Posterior vena cava (tissue), 2 donors: Measurements from ENCODE around the gene SMIM44. TPM values are rescaled to one million over a fixed set of nuclear protein-coding genes. Genes with fewer than 3 reads are reported as not detected.
"Not testable (repeated sequence)": the region's sequence is repeated elsewhere in the genome, so short reads cannot be mapped to it uniquely, and the experiment has no call there.

Experiments used
- DNase-seq: peaks from one replicate; pipeline ENCODE4 v3.0.0-alpha.2; 2020; ENCODE audit warnings: low spot score
- intact Hi-C, 2 donors: fragments of 100-400 bp; cut with DNase I; formaldehyde crosslinking; loops; one replicate each; pipeline versions ENCODE4 v1.14.1 to v1.14.2; 2022 to 2023
- total RNA-seq, 2 donors: library from RNA; stranded (reverse); fragmentation: NEBNext Ultra II Directional; extraction: Animal tissue kit (Norgen Biotek cat#: 25700); gene quantifications; one replicate each; pipeline ENCODE4 v1.2.1, GENCODE V29; 2021
- donor health status: DM: yes; HTN: yes; CAD: no.
- donor health status: DM: yes; HTN: yes; CAD: no.

The SMIM44 gene
- total RNA-seq, 2 donors from 2014 or later = not detected

DNA sequence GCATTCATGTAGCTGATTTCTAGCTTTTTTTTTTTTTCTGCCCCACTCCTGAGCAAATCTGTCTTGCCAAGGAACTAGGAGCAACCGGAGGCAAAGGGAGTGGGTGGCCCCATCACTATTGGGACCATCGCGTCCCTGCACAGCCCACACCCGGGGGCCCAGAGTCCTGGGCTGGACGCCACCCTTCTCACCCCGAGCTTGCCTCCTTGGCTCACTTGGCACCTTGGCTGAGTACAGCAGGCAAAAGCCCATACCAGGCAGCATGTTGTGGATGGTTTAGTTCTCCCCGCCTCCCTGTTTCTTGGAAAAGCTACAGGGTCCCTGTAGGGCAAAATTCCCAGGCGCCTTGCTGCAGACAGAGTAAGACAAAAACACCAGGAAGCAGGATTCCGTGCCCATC, 16.6 kb downstream of the SMIM44 start:
- DNase-seq = no peak
- intact Hi-C loops = loop anchor here in 1 of 2 donors (1.0 kb wide), 1 partner anchor 144 kb away; no protein-coding TSS in a partner anchor

DNA sequence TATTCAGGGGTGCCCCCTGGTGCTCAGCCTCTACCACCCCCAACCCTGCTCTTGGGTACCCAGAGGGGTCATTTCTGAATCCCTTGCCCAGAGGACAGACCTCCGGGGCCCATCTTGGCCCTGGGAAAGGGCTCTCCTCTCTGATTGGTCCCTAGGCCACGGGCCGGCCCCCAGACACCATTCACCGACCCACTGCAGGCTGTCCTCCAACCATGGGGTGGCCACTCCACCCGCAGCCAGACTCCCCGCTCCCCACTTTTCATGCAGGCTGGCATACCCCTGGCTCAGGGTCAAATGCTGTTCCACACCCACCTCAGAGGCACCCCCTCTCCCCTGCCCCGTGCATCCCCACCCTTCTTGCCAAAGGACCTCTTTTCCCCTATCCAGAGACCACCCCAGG, 17.7 kb downstream of the SMIM44 start:
- intact Hi-C loops = no loop called here
- DNase-seq = no peak

DNA sequence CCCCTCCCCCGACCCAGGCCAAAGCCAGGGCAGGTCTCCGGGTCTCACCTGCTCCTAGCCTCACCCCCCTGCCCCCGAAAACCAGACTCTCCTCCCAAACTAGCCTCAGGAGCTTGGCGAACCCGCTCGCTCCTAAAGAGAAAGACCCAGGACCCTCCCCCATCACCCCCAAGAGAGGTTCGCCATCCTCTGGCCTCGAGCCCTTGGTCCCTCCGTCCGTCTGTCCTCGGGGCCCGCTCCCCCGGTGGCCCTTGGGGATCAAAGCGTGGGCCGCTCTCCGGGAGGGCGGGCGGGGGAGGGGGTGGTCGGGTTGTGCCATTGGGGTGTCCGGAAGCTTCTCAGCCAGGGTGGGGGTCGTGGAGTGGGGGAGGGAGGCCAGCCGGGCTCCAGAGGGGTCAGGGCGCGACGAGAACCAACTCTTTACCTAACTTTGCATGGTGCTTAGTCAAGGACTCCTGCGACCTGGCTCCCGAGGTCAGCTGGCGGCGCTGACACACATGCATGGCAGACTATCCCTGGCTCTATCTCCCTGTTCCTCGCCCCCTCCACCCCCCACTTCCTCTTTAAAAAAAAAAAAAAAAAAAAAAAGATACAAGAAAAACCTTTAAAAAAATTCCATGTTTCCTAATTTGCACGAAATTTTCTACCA, 18.5 kb downstream of the SMIM44 start:
- intact Hi-C loops = no loop called here
- DNase-seq = no peak

DNA sequence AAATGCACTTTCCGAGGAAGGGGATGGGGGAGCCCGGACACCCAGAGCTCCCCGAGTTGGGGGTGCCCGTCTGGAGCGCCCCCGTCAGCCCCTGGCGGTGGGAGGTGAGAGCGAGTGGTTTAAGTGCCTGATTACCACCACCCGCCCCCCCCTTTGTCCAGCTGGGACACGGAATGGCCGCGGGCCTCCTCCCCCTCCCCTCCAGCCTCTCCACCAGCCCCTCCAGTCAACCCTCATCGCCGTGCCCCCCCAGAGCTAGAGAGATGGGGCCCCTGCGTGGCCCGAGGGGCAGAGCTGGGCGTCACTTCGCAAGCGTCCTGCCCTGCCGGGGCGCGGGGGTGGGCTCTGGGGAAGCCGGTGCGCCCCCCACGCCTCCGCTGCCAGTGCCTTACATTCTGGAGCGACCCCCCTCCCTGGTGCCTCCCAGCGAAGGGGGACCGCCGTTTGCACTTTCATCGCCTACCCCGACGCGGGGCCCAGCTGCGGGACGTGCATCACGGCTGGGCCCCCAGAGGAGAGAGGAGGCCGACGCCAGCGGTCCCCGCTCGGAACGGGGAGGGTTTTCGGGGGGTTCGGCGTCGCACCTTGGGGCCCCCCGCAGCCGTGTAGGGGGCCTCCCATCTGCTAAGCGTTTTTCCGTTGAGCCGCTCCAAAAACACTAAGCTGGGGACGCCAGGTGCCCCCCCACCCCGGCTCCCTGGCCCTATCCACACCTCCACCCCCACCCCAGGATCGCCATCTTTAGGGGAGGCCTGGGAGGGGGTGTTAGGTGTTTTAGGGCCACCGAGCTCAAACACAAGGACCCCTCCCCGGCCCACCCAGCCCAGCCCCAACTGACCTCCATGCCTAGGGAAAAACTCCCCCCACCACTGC, 19.3 kb downstream of the SMIM44 start:
- DNase-seq = no peak
- intact Hi-C loops = no loop called here

DNA sequence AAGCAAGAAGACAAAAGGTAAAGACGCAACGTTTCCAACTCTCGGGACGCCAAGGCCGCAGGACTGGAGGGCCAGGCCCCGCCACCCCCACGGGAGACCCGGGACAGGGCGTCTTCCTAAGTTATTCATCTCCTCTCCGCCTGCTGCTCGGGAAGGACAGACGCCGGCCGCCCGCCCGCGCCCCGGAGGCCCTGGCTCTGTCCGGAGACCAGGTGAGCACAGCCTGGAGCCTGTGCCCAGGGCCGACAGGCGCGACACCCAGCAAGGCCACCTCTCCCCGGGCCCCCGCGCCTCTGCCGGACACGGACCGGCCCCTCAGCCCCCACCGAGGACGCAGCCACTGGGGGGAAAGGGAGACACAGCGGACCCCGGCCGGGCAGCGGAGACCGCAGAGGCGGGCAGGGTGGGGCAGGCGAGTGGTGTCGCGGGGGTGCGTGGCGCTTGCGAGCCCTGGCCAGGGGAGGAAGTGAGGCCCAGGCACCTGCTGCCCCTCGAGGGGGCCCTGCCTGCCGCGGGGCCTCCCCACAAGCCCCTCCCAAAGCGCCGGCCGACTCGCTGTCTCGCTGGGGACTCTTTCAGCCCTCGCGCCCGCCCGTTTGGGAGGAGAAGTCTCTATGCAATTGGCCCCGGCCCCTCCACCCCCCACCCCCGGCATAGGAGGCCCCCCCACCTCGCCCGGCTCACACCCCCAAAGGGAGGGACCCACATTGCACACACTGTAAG, 20.1 kb downstream of the SMIM44 start:
- DNase-seq = no peak
- intact Hi-C loops = no loop called here

DNA sequence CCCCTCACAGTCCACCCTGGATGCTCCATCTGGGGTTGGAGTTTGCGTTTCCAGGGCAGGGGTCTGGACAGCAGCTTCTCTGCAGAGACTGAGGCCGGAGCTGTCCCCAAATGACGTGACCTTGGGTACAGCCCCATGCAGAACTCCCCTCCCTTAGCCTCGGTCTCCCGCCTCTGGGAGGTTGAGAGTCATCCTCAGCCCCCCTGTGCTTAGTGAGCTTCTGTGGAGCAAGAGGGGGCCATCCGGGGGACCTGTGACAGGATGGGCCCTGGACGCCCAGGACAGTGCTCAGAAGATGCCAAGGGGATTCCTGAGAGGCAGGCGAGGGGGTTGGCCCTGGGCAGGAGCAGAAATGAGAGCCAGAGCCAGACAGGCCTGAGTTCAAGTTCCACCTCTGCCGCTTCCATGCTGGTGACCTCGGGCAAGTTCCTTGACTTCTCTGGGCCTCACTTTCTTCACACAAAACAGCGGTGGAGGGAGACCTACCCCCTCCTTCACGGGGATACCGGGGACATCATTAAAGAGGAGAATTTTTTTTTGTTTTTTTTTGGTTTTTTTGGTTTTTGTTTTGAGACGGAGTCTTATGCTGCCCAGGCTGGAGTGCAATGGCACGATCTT, 23.2 kb downstream of the SMIM44 start:
- intact Hi-C loops = loop anchor here in 1 of 2 donors (10.0 kb wide), 1 partner anchor 95 kb away; the partner anchor contains the start of gene NFIC

DNA sequence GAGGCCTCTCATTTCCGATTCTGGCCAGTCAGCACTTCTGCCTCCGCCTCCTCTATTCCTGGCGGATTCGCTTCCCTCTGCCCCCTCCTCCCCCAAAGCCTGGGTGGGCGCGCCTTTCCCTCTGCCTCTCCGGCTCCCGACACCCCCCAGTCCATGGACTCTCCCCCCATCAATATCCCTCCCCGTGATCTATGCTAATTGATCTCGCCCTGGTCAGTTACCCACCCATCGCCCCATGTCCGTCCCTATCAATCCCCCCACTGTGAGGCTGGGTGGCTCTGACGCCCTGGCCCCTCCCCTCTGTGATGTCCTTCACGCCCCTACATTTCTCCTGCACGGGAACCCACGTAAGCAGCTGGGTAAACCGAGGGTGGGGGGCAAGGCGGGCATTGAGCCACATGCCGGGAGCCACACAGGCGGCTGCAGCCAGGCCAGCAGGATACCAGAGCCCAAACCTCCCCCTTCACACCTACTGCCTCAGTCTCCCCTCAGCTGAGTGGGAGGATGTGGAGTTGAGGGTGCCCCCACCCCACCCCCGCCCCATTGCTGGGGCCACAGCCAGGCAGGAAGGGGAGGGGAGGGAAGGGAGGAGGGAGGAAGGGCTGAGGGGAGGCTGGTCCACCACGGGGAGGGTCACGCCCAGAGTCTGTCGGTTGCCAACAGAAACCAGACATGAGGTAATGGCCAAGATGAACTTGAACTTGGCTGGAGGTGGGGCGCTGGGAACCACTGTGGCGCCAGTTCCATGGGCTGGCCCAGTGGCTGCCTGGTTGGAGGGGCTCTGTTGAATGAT, 24.0 kb downstream of the SMIM44 start:
- DNase-seq = peak; percentile 96
- intact Hi-C loops = loop anchor here in 1 of 2 donors (10.0 kb wide), 1 partner anchor 94 kb away; the partner anchor contains the start of gene NFIC

More for the DNA sequence above, 23.2 kb downstream of the SMIM44 start:
- DNase-seq = no peak

DNA sequence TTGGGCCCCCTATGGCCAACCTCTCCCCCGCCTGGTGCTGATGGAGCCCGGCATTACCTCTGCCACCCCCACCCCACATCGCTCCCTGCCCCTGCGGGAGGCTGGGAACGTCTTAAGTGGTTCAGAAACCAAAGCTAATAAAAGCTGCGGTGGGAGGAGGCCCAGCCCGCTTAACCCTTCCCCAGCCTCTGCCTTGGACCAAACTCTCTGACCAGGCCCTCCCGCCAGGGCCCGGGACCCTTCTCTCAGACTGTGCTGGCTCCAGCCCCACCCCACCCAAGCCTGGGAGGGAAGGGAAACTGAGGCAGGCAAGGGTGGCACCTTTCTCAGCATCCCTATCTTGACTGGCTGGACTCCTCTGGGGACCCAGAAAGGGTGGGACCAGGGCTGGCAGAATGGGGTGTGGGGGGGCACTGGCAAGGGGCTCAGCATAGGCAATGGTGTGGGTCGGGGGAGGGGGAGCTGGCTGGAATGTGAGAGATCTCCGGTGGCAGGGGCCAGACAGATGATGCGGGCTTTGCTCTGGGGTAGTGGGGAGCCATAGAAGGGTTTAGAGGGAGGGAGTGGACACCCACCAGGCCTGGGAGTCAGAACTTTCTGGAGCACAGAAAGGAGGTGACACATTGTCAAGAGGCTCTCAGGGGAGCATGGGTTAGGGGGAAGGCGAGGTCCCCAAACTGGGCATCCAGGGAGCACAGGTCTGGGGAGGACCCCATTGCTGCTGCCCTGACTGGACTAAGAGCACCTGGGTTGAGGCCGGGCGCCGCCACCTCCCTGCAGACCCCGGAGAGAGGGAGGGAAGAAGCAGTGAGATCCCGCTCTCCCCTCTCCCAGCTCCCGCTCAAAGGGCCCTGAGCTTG, 24.8 kb downstream of the SMIM44 start:
- DNase-seq = no peak
- intact Hi-C loops = loop anchor here in 1 of 2 donors (10.0 kb wide), 1 partner anchor 94 kb away; the partner anchor contains the start of gene NFIC

DNA sequence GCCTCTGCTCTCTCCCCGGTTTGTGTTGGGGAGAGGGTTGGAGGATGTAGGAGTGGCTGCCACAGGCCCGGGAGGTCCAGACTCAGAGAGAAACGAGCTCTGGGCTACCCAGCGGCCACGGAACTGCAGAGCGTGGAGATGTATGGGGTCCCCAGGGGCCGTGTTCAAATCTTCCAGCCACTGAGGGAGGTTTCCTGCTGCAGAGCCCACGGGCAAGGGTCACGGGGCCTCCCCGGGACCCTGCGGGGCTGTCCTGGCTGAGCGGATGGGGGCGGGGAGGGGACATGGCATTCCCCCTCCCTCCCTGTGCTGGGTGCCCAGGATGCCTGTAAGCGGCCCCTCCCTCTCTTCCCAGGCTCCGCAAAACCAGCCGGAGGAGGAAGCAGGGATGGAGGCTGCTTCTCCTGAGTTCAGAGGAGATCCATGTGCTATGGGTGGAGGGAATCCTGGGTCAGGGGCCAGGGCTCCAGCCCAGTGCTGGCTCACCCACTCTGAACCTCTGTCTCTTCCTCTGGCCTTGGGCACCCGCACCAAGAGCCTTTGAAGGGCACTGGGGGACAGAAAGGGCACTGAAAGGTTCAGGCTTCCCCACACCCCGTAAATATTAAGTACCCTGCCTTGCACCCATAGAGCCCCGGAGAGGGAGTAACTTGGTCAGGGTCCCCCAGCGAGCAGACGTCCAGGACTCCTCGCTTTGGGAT, 25.6 kb downstream of the SMIM44 start:
- no peak for DNase-seq
- intact Hi-C loops = loop anchor here in 1 of 2 donors (10.0 kb wide), 1 partner anchor 93 kb away; the partner anchor contains the start of gene NFIC

DNA sequence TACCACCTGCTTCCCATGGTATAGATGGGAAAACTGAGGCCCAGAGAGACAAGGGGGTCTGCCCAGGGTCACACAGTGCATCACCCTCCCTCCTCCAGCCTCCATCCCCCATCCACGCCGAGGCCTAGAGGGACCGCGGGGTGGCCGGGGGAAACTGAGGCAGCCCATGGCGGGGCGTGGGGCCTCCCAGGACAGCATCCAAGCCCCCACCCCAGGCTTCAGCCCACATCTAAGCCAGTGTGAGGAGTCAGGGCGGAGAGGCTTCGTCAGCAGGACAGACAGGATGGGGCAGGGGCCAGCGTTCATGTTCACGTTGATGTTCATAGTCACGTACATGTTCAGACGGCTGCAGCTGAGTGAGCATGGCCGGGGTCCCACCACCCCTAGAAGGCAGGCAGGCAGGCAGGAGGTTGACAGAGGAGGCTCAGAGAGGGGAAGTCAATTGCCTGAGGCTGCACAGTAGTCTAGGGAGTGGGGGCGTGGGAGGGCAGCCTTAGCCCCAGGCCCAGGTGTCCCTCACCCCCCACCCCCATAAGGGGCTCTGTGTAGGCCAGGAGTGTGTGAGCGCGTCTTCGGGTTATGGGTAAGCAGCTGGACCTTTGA, 26.2 kb downstream of the SMIM44 start:
- intact Hi-C loops = loop anchor here in 1 of 2 donors (10.0 kb wide), 1 partner anchor 92 kb away; the partner anchor contains the start of gene NFIC
- DNase-seq = no peak

DNA sequence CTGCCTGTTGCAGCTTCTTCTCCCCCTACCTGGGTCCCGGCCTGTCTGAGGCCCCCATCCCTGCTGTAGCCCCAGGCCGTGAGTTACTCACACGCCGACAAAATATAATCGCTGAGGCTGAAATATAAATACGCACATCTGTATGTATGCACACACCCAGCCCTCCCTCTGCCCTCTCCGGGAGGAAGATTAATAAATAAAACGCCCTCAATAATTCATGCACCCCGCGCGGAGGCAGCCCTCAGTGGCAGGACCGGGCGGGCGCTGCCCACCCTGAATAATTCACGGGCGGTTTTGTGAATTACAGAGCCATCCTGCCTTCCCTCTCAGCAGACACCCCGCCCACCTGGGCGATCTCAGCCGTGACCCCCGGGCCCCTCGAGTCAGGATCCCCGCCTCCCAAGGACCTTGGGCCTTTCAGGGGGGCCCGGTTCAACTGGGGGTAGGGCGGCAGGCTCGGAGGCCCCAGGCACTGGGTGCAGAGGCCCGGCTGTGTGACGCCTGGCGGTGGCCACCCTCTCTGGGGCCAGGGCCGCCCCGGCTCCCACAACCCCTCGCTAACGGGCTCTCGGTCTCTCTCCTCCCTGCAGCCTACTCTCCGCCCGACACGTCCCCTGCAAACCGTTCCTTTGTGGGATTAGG, 27.2 kb downstream of the SMIM44 start:
- intact Hi-C loops = loop anchor here in 1 of 2 donors (10.0 kb wide), 1 partner anchor 91 kb away; the partner anchor contains the start of gene NFIC
- DNase-seq = no peak

DNA sequence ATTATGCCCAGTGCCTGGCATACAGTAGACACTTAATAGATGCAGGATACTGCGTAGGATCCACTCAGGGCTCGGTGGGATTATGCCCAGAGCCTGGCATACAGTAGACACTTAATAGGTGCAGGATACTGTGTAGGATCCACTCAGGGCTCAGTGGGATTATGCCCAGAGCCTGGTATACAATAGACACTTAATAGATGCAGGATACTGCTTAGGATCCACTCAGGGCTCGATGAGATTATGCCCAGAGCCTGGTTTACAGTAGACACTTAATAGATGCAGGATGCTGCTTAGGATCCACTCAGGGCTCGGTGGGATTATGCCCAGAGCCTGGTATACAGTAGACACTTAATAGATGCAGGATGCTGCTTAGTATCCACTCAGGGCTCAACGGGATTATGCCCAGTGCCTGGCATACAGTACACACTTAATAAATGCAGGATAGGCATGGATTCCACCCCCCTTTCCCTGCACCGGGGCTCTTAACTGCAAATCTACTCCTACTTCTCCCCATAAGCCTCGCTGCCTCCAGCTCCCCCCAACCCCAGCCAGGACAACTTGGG, 27.8 kb downstream of the SMIM44 start:
- no peak for DNase-seq
- intact Hi-C loops = loop anchor here in 1 of 2 donors (10.0 kb wide), 1 partner anchor 91 kb away; the partner anchor contains the start of gene NFIC

DNA sequence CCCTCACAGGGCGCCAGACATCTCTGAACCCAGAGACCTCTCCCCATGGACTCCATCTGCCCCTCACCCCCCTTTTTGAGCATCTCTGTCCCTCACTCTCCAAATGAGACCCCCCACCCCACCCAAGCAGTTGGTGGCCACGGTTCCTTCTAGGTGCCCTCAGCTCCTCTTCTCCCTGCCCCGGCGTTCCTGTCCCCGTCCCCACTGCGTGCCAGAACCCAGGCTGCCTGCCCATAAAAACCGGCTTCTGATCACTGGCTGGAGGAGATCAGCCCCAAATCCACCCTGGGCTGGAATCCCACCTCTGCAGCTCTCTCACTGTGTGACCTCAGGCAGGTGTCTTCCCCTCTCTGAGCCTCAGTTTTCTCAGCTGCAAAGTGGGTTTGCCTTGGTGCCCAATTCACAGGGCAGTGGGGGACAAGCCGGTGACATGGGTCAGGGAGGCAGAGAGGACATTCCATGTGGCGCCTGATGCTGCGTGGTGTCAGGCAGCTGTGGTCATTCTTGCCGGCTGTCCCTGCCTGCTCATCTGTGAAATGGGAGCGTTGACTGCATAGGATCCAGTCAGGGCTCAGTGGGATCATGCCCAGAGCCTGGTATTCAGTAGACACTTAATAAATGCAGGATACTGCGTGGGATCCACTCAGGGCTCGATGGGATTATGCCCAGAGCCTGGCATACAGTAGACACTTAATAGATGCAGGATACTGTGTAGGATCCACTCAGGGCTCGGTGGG, 28.4 kb downstream of the SMIM44 start:
- intact Hi-C loops = loop anchor here in 1 of 2 donors (1.0 to 10.0 kb wide), 3 partner anchors 33 to 1713 kb away; partner anchors contain the start of gene NFIC
- no peak for DNase-seq

DNA sequence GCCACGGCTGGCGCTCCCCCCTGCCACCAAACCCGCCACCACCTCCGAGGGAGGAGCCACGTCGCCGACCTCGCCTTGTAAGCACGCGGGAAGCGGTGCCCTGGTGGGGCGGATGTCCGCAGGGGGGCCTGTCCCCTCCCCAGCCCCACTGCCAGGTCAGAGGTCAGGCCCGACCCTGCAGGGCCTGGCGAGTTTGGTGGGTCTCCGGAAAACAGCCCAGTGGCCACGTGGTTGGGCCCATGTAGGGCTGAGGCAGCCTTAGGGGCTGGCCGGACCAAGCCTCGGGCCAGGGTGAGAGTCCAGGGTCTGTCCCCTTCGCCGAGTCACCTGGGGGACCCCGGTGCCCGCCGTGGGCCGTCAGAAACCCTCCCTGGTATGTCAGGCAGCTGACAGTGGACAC, 29.4 kb downstream of the SMIM44 start:
- intact Hi-C loops = loop anchor here in 1 of 2 donors (1.0 to 10.0 kb wide), 3 partner anchors 34 to 1712 kb away; partner anchors contain the start of gene NFIC
- DNase-seq = no peak

DNA sequence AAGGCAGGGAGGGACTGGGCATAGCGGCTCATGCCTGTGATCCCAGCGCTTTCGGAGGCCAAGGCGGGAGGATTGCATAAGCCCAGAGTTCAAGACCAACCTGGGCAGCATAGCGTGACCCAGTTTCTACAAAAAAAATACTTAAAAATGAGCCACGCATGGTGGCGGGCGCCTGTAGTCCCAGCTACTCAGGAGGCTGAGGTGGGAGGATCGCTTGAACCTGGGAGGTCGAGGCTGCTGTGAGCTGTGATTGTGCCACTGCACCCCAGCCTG, 30.4 kb downstream of the SMIM44 start:
- not testable (repeated sequence) for DNase-seq
- intact Hi-C loops = loop anchor here in 1 of 2 donors (5.0 to 10.0 kb wide), 2 partner anchors 88 to 1711 kb away; partner anchors contain the start of gene NFIC
